HL-60 (cell line): ENCODE data around the gene RWDD1.

Experiments
- DNase-seq, 2 experiments: peaks; one replicate each; pipeline ENCODE4 v3.0.0-alpha.2; 2010 to 2020; ENCODE audit warnings: low read depth in 1 of 2, low spot score in 1 of 2
- H3K27ac ChIP-seq: fragments of 250-450 bp; sonication (Bioruptor Pico); replicated peaks from 2 replicates; pipeline ENCODE4 v1.5.1; 2020; ENCODE audit warnings: mild to moderate bottlenecking, moderate library complexity
- H3K27me3 ChIP-seq: fragments of 250-450 bp; sonication (Bioruptor Pico); 2 replicates; pipeline ENCODE4 v1.5.1; 2021; ENCODE audit warnings: mild to moderate bottlenecking, moderate library complexity; ENCODE audit not compliant: insufficient read depth, poor library complexity, severe bottlenecking
- H3K4me3 ChIP-seq: replicated peaks from 2 replicates; pipeline ENCODE4 v1.5.1; 2011; ENCODE audit warnings: mild to moderate bottlenecking, control low read depth, low read length; ENCODE audit not compliant: insufficient read depth
- GABPA ChIP-seq: IDR thresholded peaks from 2 replicates; pipeline ENCODE4 v1.6.1; 2012; ENCODE audit warnings: low read depth
- POLR2AphosphoS5 ChIP-seq: IDR thresholded peaks from 2 replicates; pipeline ENCODE4 v1.6.1; 2012; ENCODE audit warnings: low read depth
- REST ChIP-seq: IDR thresholded peaks from 2 replicates; pipeline ENCODE4 v1.6.1; 2012; ENCODE audit warnings: low read depth; ENCODE audit not compliant: insufficient replicate concordance
- SPI1 ChIP-seq: IDR thresholded peaks from 2 replicates; pipeline ENCODE4 v1.6.1; 2012; ENCODE audit warnings: low read depth, mild to moderate bottlenecking, borderline replicate concordance
- TF ChIP-seq, protein P1 (sequence below): IDR thresholded peaks from one replicate; pipeline ENCODE4 v1.5.1; 2011; ENCODE audit warnings: low read length, control low read depth, inconsistent platforms; ENCODE audit not compliant: insufficient read depth

RWDD1 gene

DNA sequence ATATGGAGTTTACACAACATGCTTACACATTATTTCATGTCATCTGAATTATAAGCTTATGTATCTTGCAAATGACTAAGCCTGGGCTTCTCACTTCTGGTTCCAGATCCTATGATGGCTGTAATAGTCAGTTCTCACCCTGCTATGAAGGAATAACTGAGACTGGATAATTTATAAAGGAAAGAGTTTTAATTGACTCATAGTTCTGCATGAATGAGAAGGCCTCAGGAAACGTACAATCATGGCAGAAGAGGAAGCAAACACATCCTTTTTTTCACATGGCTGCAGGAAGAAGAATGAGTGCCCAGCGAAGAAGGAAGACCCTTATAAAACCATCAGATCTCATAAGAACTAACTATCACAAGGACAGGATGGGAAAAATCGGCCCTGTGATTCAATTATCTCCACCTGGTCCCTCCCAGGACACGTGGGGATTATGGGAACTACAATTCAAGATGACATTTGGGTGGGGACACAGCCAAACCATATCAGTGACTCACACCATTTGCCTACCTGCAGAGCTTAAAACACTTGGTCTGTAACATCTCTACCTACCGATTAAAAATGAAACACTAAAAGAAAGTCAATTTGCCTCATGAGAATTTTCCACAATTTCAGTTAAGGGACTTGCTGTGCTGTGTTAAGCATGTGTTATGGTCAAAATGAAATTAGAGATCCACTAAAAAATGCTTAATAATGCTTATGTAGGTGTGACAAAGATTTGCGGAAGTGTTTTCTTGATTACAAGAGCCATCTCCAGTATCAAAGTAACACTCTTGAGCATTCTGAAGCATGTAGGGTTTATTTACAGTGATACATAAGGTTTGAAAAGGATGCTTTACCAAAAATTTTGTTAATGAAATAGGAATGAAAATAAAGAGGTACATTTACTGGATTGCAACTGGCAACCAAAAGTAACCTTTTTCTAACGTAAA lies 2.2 kb upstream of the RWDD1 start:
- DNase-seq: peak; percentile 23 to 24

GRCh38 chr6:116571683-116572000 lies 338 bp downstream of the RWDD1 start:
- no peaks in the 10 kb centered on the region for H3K27me3 ChIP-seq
- peak overlapping the region; percentile 89 for H3K27ac ChIP-seq
- DNase-seq: no peak
- TF ChIP-seq POLR2AphosphoS5 (no peak), SPI1 (no peak), GABPA (no peak), REST (no peak)
- TF ChIP-seq, protein P1, sequence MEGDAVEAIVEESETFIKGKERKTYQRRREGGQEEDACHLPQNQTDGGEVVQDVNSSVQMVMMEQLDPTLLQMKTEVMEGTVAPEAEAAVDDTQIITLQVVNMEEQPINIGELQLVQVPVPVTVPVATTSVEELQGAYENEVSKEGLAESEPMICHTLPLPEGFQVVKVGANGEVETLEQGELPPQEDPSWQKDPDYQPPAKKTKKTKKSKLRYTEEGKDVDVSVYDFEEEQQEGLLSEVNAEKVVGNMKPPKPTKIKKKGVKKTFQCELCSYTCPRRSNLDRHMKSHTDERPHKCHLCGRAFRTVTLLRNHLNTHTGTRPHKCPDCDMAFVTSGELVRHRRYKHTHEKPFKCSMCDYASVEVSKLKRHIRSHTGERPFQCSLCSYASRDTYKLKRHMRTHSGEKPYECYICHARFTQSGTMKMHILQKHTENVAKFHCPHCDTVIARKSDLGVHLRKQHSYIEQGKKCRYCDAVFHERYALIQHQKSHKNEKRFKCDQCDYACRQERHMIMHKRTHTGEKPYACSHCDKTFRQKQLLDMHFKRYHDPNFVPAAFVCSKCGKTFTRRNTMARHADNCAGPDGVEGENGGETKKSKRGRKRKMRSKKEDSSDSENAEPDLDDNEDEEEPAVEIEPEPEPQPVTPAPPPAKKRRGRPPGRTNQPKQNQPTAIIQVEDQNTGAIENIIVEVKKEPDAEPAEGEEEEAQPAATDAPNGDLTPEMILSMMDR: no peak
- H3K4me3 ChIP-seq: peak overlapping the region; percentile 69

More for the DNA sequence above, 2.2 kb upstream of the RWDD1 start:
- Histone ChIP-seq H3K27ac (peak overlapping the region; percentile 52), H3K27me3 (no peaks in the 10 kb centered on the region), H3K4me3 (no peak overlapping the region; the same call in 1 of the 2 replicates)
- TF ChIP-seq SPI1: peak; percentile 80
- no peak for TF ChIP-seq POLR2AphosphoS5
- TF ChIP-seq GABPA: no peak
- TF ChIP-seq, protein P1: no peak
- no peak for TF ChIP-seq REST

GRCh38 chr6:116572162-116572561 lies 858 bp downstream of the RWDD1 start:
- peak overlapping the region; percentile 89 for H3K27ac ChIP-seq
- H3K4me3 ChIP-seq: peak overlapping the region; percentile 69
- no peak for TF ChIP-seq REST
- no peaks in the 10 kb centered on the region for H3K27me3 ChIP-seq
- no peak for DNase-seq
